ENCODE results near the gene MELK. TPM values are rescaled to one million over a fixed set of nuclear protein-coding genes. Genes with fewer than 3 reads are reported as not detected.
A peak's percentile ranks its signal among the peaks of the same experiment; 100 is the strongest.

The MELK gene
- total and polyA plus RNA-seq, 2 of the 4 experiments (the other 2 are of a cell fraction): 20.8 to 27.4 TPM

GRCh38 chr9:36725777-36726356 lies 153.2 kb downstream of the MELK start:
- Histone ChIP-seq H2BK20ac (ENCODE audit: low read depth, low read length) (no peak overlapping the region), H4K91ac (ENCODE audit: insufficient read depth, low read depth, low read length) (no peak overlapping the region), H3K27me3 (ENCODE audit: control insufficient read depth, insufficient read depth, low read length) (peaks cover 3% of the 10 kb centered on the region; the same call in 1 of the 2 replicates), H3K56ac (ENCODE audit: extremely low read depth, insufficient read depth, low read length) (no peak overlapping the region), H3K14ac (replicated peaks; ENCODE audit: low read depth, low read length) (no peak overlapping the region), H3K4me1 (ENCODE audit: control insufficient read depth, insufficient read depth, low read length) (peaks cover 3% of the 10 kb centered on the region; the same call in 1 of the 2 replicates), H4K8ac (ENCODE audit: low read depth in 2 of 2, low read length in 2 of 2) (no peak overlapping the region), H3K4me2 (ENCODE audit: low read depth, low read length) (no peak overlapping the region), H3K4me3 (ENCODE audit: insufficient read depth, low read depth, low read length) (no peak overlapping the region), H3K18ac (ENCODE audit: low read depth, low read length) (no peak overlapping the region), H2AK5ac (ENCODE audit: low read depth, low read length) (no peak overlapping the region), H3K9ac (ENCODE audit: low read depth, low read length) (no peak overlapping the region), H3K27ac (ENCODE audit: insufficient read depth, low read length) (no peak overlapping the region), H3K4ac (ENCODE audit: low read depth, low read length) (no peak overlapping the region), H4K20me1 (ENCODE audit: insufficient read depth, low read length) (no peaks in the 10 kb centered on the region), H2BK15ac (ENCODE audit: low read depth, low read length) (no peak overlapping the region), H2AFZ (replicated peaks; ENCODE audit: low read length, poor library complexity) (peak overlapping the region; percentile 74), H2BK120ac (ENCODE audit: low read depth, low read length) (no peak overlapping the region), H2AK9ac (replicated peaks; ENCODE audit: low read depth, low read length, poor library complexity) (no peak overlapping the region), H2BK5ac (ENCODE audit: low read depth, low read length, poor library complexity, severe bottlenecking) (no peak overlapping the region), H3K79me1 (ENCODE audit: low read depth in 1 of 2, low read length in 2 of 2) (no peaks in the 10 kb centered on the region), H3K36me3 (ENCODE audit: control insufficient read depth, insufficient read depth, low read length) (no peaks in the 10 kb centered on the region), H3K23ac (ENCODE audit: low read depth, low read length) (no peak overlapping the region), H4K5ac (ENCODE audit: low read depth, low read length) (no peak overlapping the region), H3K9me1 (ENCODE audit: insufficient read depth, low read length) (peaks cover 3% of the 10 kb centered on the region; the same call in 1 of the 2 replicates), H3K9me3 (ENCODE audit: control insufficient read depth, insufficient read depth, low read length) (no peaks in the 10 kb centered on the region)
- dilution Hi-C loops (cut with HindIII; ENCODE audit: low sequenced_read_pairs, unreplicated experiment) (no loop called here), in situ Hi-C loops (cut with MboI; ENCODE audit: low sequenced_read_pairs) (loop anchor here (10.0 kb wide), 1 partner anchor 321 kb away; the partner anchor contains the start of gene RNF38), intact Hi-C loops (cut with micrococcal nuclease) (no loop called here)
- BruUV-seq (replicated peaks): no TSS peak
- TF ChIP-seq MAFK (IDR thresholded peaks at IDR 0.05; ENCODE audit: low read depth, low read length): no peak
- TF ChIP-seq ELK1 (IDR thresholded peaks at IDR 0.05; ENCODE audit: borderline replicate concordance, low read depth, low read length): no peak
- no CpG with 5 or more reads among the region's 3 CpGs for WGBS, 2 experiments (ENCODE audit: extremely low coverage in 2 of 2, insufficient read length in 1 of 2)
- ChIA-PET POLR2A (ENCODE audit: unreplicated experiment) (no interaction called here), CTCF (no interaction called here)
- DNase-seq (no peak), ATAC-seq (ENCODE audit: low read depth) (no peak)

Other genes with a start within 250 kb of the MELK start
- gene RNF38, start 172.6 kb upstream of the MELK start, total RNA-seq (2012; rRNA removed): 8.8 and 11.9 TPM in 2 replicates
- 11.2 and 13.9 TPM in 2 replicates for gene RNF38, start 172.6 kb upstream of the MELK start, polyA plus RNA-seq (2012; rRNA removed)